Spleen (tissue), 7 donors: ENCODE results near the gene FBRS.

Source experiments
- CTCF ChIP-seq, 11 experiments: fragments of 200-600 bp in 7 of 11; fragments of 450-650 bp in 4 of 11; sonication (generic) in 4 of 11; IDR thresholded peaks in 8 of 11; conservative IDR thresholded peaks in 3 of 11; 1 replicate in 7 of 11; 2 replicates in 4 of 11; pipeline versions ENCODE4 v1.4.0 to v1.8.0; 2016 to 2021; ENCODE audit warnings: antibody characterized with exemption in 11 of 11, inconsistent platforms in 4 of 11, mild to moderate bottlenecking in 1 of 11
- POLR2A ChIP-seq, 3 donors: fragments of 450-650 bp; IDR thresholded peaks; one replicate each; pipeline ENCODE4 v1.5.1; 2017; ENCODE audit warnings: antibody characterized with exemption in 3 of 3, mild to moderate bottlenecking in 1 of 3
- POLR2AphosphoS5 ChIP-seq, 3 donors: sonication (generic); formaldehyde crosslinking; IDR thresholded peaks; one replicate each; pipeline ENCODE4 v1.5.1; 2017; ENCODE audit warnings: antibody characterized with exemption in 3 of 3
- donor health status: DM: no; HTN: no; CAD: no; lungs with moderate emphysema.
- donor health status: DM: no; HTN: no; CAD: no.
- donor health status: DM: no; HTN: no; CAD: no.

DNA sequence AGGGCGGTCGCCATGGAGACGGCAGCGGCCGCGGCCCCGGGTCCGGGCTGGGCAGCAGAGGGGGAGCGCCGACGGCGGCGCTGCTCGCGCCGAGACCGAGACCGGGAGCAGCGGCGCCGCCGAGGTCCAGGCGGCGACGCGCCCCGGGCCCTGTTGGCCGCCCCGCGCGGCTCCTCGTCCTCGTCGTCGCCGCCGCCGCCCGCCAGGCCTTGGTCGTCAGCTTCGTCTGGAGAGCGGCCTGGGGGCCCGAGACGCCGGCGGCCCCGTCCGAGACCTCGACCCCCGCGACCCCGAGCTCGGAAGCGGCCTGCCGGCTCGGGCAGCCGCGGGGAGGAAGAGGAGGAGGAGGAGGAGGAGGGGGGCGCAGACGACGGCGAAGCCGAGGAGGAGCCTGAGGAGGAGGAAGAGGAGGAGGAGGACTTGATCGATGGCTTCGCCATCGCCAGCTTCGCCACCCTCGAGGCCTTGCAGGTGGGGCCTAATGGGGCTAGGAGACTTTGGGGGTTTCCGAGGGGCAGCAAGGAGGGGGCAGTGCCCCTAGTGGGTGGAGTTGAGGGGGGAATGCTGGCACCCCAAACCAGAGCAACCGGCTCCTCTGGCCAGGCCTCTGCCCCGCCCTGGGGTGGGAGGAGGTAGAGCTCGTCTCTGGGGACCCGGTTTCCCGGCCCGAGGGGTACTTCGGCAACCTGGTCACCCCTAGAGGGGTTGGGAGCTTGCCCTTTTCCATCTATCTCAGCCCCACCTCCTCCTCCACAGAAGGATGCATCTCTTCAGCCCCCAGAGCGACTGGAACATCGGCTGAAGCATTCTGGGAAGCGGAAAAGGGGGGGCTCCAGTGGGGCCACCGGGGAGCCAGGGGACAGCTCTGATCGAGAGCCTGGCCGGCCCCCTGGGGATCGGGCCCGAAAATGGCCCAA is 1.5 kb downstream of the FBRS start:
- TF ChIP-seq CTCF (IDR thresholded peaks at IDR 0.05 in 8 of 11, conservative IDR thresholded peaks at IDR 0.05 in 3 of 11) (peak in 3 of 11 experiments; percentile 3 to 37 (median 22)), POLR2A (IDR thresholded peaks at IDR 0.05) (no peak), POLR2AphosphoS5 (IDR thresholded peaks at IDR 0.05) (peak in 2 of 3 donors; percentile 59 to 64)
